ENCODE results near the gene DEDD2.

Gene DEDD2

GRCh38 chr19:42169486-42170413, 47.7 kb downstream of the DEDD2 start:
- DNase-seq = no peak

DNA sequence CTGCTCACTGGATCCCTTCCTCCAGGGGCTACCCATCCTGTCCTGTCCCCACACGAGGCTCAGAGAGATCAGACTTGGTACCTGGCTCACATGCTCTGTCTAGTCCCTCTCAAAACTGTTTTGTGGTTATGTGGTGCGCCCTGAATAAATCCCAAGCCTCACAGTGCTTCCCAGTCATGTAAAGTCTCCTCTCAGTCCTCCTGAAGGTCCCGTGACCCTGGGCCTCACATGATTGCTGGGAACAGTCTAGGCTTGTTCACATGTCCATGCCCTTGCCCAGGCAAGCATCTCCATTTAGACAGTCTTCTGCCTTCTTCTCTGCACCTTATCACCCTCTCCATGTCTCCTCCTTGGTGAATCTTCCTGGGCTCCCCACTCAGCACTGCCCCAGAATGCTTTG, 49.3 kb downstream of the DEDD2 start:
- no peak for DNase-seq

- no peak for DNase-seq
Observed at GRCh38 chr19:42166316-42166715, 51.2 kb downstream of the DEDD2 start.

DNA sequence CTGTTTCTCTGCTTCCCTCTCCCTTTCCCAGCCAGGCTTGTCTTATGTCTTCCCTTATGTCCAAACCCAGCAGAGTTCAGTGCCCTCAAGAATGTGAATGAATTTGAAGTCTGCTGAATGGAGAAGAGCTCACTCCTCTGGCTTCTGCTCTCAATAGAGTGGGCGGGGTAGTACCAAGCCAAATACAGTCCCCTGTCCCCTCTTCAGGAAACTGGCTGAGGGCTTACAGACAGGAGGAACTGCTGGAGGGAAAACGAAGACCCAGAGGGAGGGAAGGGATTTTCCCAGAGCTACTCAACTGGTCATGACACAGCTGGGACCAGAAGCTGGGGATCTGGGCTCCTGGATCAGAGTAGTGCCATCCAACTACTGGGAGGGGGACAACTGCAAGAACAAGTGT, 52.3 kb downstream of the DEDD2 start:
- DNase-seq = no peak

DNA sequence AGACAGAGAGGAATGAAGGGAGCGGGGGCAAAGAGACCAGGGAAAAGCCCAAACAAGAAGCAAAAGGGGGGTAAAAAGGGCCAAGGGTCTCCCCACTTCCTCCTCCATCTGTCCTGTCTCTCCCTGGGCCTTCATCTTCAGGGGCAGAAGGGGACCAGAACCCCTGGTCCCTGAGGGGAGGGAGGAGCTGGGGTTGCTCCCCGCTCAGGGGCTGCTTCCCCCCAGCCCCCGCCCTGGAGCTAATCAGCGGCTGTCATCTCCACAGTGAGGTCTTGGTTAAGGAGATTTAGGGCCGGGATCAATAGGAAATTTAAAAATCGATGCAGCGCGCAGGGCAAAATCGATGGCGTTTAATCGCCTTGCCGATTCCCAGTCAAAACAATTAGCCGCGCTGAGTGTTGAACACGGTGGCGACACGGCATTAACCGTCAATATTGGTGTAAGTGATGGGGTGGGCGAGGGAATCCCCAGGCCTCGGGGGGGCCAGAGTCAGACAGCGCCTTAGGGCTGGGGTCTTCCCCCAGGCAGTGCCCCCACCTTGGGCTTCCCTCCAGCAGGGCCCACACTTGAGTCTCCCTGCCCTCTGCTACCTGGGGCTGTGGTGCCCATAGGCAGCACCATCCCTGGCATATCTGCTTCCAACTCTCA, 55.7 kb downstream of the DEDD2 start:
- no peak for DNase-seq

- no peak for DNase-seq
Observed at GRCh38 chr19:42159942-42160341, 57.5 kb downstream of the DEDD2 start.

GRCh38 chr19:42158926-42159325, 58.6 kb downstream of the DEDD2 start:
- no peak for DNase-seq

DNA sequence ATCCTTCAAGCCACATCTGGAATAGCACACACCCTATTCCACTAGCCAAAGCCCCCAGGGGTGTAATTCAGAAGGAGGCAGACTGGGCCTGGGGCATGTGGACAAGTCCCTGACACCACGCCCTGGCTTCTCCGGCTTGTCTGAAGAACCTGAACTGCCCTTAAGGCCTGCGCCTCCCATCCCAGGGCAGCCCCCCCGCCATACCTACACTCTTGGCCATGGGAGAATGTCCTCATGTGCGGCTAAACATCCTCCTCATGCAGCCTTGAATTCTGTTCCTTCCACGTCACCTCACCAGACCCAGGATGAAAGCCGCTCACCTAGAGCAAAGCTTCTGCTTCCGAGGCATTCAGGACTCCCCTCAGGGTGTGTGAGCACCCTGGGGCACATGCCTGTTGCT, 60.9 kb downstream of the DEDD2 start:
- DNase-seq = no peak

DNA sequence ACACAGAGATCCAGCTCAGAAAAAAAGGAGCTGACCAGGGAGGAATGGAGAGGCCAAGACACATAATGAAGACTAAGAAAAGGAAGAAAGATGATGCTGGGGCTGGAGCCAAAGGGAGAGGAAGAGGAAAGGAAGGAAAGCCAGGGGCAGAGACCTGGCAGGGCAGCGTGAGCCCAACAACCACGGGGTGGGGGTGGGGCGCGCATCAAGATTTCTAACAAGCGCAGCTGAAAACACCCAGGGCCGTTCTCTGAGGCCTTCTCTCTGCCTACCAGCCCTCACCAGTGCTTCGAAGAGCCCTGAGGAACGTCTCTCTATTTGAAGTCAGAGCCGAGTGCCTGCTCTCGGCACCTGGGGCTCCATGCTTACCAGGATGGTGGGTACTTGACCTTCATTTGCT, 61.7 kb downstream of the DEDD2 start:
- DNase-seq = no peak

DNA sequence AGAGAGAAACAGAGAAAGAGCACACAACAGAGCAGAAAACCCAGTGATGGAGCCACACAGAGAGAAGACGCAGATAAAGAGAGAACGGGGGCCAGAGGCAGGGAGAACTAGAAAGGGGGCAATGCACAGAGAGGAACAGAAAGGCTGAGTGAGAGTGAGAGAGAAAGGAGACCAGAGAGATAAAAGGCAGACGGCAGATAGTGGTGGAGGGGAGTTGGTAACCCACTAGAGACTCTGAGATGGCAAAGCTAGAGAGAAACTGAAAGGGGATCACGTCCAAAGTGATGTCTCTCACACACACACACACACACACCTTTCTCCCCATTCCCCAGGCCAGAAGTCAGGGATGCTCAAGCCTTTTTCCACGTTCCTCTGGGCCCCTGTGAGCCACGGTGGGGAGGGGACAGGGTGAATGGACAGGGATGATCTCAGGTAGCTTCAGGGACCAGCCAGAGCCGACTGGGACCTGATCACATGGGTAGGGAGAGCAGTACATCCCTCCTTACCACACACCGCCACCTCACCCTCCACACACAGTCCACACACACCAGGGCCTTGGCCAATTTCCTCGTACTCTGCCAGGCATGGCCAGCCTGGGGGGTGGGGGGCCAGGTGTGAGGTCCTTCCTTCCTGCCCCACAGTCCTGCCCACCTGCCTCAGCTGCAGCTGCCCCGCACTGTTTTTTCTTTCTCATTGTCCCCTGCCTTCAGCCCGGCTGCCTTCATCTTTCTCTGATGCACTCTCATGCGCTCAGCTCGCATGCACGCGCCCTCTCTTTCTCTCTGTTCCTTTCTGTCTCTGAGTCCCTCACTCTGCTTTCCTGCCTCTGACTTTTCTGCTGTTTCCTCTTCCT, 62.8 kb downstream of the DEDD2 start:
- no peak for DNase-seq

- no peak for DNase-seq
Observed at GRCh38 chr19:42153672-42154433, 63.6 kb downstream of the DEDD2 start.

DNA sequence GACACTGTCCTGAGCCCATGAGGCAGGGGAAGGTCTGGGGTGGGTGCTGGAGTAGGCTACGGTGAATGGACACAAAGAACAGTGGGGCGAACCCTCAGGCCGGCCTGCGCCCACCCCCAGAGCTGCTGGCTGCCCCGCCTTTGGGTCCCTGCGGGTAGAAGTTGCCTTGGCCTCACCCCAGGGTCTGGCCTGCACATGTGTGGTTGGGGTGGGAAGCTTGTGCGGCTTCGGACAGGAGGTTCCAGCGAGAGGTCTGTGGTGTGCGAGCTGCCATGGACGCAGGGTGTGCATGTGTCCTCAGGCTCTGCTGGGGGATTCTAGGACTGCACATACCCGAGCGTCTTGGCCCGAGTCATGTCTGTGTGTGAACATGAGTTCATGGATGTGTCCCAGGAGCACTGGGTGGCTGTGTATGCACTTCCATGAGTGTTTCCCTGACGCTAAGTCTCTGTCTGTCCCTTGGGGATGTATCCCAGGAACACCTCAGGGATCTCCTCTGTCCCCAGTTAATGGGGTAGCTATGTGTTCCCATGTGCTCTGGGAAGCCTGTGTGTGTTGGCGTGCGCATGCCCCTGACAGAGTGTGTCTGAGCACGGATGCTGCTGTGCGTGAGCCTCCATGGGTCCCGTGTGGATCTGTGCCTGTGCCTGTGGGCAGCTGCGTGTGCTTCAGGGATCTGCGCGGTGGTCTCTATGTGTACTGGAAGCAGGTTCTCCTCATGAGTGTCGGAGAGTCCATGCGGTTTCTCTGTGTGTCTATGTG, 64.4 kb downstream of the DEDD2 start:
- DNase-seq = no peak

DNA sequence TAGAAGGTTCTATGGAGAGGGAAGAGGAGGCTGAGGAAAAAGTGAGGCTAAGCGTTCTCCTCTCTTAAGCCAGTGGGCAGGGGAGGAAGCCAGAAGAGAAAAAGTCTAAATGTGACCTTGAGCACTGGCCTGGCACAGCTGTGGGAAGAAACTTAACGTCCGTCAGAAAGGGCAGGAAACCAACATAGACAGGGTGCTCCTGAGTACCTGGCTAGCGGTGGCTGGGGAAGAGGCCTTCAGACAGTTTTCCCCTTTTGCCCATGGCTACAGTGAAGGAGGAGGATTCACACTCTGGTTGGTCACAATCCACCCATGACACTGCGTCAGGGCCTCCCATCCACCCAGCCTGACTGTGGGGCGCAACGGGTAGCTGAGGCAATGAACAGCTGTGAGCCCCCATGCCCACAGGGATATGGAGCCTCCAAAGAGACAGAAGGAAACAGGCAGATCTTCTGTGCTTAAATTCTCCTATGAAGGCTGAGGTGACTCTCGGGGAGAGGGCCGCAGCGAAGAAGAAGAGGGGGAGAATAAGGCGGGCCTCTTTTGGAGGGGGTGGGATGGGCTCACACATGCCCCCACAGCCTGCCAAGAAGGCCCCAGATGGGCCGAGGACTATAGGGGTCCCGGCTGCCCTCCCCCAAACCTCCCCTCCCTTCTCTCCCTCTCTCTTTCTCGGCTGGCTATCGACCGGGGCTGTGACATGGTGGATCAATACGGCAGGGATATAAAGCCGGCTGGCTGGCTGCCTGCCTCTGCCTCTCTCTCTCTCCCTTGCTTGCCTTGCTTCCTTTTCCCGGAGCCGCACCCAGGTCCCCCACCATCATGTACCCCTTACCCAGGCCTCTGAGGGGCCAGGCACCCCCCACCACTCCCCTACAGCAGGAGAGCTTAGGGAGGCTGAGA, 65.4 kb downstream of the DEDD2 start:
- no peak for DNase-seq

GRCh38 chr19:42150911-42151361, 66.5 kb downstream of the DEDD2 start:
- DNase-seq = no peak

GRCh38 chr19:42150364-42150763, 67.1 kb downstream of the DEDD2 start:
- DNase-seq = no peak

GRCh38 chr19:42149447-42150202, 67.9 kb downstream of the DEDD2 start:
- DNase-seq = no peak
